Panc1 (cell line): Measurements from ENCODE around the gene INTS4. TPM values are rescaled to one million over a fixed set of nuclear protein-coding genes. Genes with fewer than 3 reads are reported as not detected.

Experiments used
- ATAC-seq: fragments of 200-7000 bp; cut with Tn5 transposase; 2 replicates; pipeline ENCODE4 v1.9.1; 2020; ENCODE audit warnings: mild to moderate bottlenecking, moderate library complexity
- BruUV-seq: library from RNA; stranded (reverse); fragments of 400-500 nt; replicated peaks from 2 replicates; lab custom pipeline; 2021; lab: Mats Ljungman, UMichigan
- CTCF ChIA-PET: fragments of 300-600 bp; sonication (Branson Sonifier 250); formaldehyde crosslinking; loops from one replicate; lab custom pipeline; 2022; ENCODE audit warnings: antibody characterized with exemption; lab: Charles Lee
- POLR2A ChIA-PET: fragments of 300-600 bp; sonication (Branson Sonifier 250); formaldehyde crosslinking; loops from one replicate; lab custom pipeline; 2022; ENCODE audit warnings: antibody characterized with exemption; lab: Charles Lee
- DNase-seq: peaks from one replicate; pipeline ENCODE4 v3.0.0-alpha.2; 2010; ENCODE audit warnings: low read depth, low spot score
- H3K27ac ChIP-seq: 2 replicates; pipeline ENCODE4 v1.5.1; 2011; ENCODE audit warnings: mild to moderate bottlenecking, low read length, inconsistent platforms
- H3K27me3 ChIP-seq: fragments of 200-500 bp; sonication (Bioruptor generic); 2 replicates; pipeline ENCODE4 v1.6.0; 2014; ENCODE audit warnings: low read length, inconsistent platforms; ENCODE audit not compliant: control insufficient read depth, insufficient read depth
- H3K36me3 ChIP-seq: fragments of 200-500 bp; sonication (Bioruptor generic); 2 replicates; pipeline ENCODE4 v1.5.1; 2014; ENCODE audit warnings: inconsistent platforms, mild to moderate bottlenecking, low read length, moderate library complexity; ENCODE audit not compliant: control insufficient read depth, insufficient read depth
- H3K4me1 ChIP-seq: 2 replicates; pipeline ENCODE4 v1.5.1; 2011; ENCODE audit warnings: inconsistent platforms, mild to moderate bottlenecking, low read length, moderate library complexity; ENCODE audit not compliant: control insufficient read depth, insufficient read depth
- H3K4me3 ChIP-seq, 2 experiments: 2 replicates each; pipeline ENCODE4 v1.5.1; 2011 to 2012; ENCODE audit warnings: low read depth in 2 of 2, low read length in 2 of 2, mild to moderate bottlenecking in 2 of 2, inconsistent platforms in 1 of 2, moderate library complexity in 1 of 2
- H3K9me3 ChIP-seq: fragments of 200-500 bp; sonication (Bioruptor generic); 2 replicates; pipeline ENCODE4 v1.5.1; 2014; ENCODE audit warnings: low read depth, mild to moderate bottlenecking, inconsistent platforms, low read length, moderate library complexity; ENCODE audit not compliant: control insufficient read depth, insufficient read depth
- CTCF ChIP-seq: fragments of 450-650 bp; IDR thresholded peaks from 2 replicates; pipeline ENCODE4 v1.5.1; 2017; ENCODE audit warnings: mild to moderate bottlenecking
- in situ Hi-C: cut with HindIII; loops from 2 replicates; pipeline ENCODE4 v1.10.0; 2016; ENCODE audit warnings: low sequenced_read_pairs, low pct_unique_long_range_greater_than_20kb
- intact Hi-C: fragments of 100-400 bp; cut with micrococcal nuclease; formaldehyde crosslinking; loops from one replicate; pipeline ENCODE4 v1.10.0; 2022; ENCODE audit not compliant: unreplicated experiment
- total RNA-seq: library from RNA; stranded (reverse); gene quantifications from one replicate; pipeline ENCODE4 v1.2.1, GENCODE V29; 2021; ENCODE audit not compliant: unreplicated experiment

Gene INTS4
- total RNA-seq, 1 experiment from 2014 or later, result 48.2 TPM

- CTCF ChIA-PET, result no interaction called here
- Histone ChIP-seq H3K4me3 (no peak overlapping the region), H3K9me3 (peaks cover 3% of the 10 kb centered on the region; the same call in 1 of the 2 replicates), H3K4me1 (no peaks in the 10 kb centered on the region), H3K27me3 (no peaks in the 10 kb centered on the region), H3K27ac (no peak overlapping the region), H3K36me3 (no peaks in the 10 kb centered on the region)
- BruUV-seq, result no TSS peak
- in situ Hi-C loops, result no loop called here
- intact Hi-C loops, result no loop called here
- POLR2A ChIA-PET, result interaction anchor here (0.6 kb wide), 1 partner anchor 238 kb away, joined by 3 read pairs; no protein-coding TSS in a partner anchor
- ATAC-seq (no peak), DNase-seq (no peak)
- no peak for TF ChIP-seq CTCF
Observed at GRCh38 chr11:77828926-77829325, 165.5 kb downstream of the INTS4 start.

Other genes starting within 250 kb of the INTS4 start
- gene RSF1, start 173.9 kb downstream of the INTS4 start, total RNA-seq, result 83.0 TPM
- gene AAMDC, start 173.5 kb downstream of the INTS4 start, total RNA-seq, result 52.7 TPM
- gene KCTD14, start 28.6 kb upstream of the INTS4 start, total RNA-seq, result 19.3 TPM
- gene THRSP, start 69.2 kb upstream of the INTS4 start, total RNA-seq, result not detected
- gene NDUFC2, start 85.2 kb upstream of the INTS4 start, total RNA-seq, result 308 TPM
- 97.0 TPM for gene ALG8, start 145.0 kb upstream of the INTS4 start, total RNA-seq
- 9.7 TPM for gene KCTD21, start 194.0 kb upstream of the INTS4 start, total RNA-seq
- gene USP35, start 194.3 kb upstream of the INTS4 start, total RNA-seq, result 11.8 TPM